HCT116 (cell line): Measurements from ENCODE around the gene ADAMTS4. TPM values are rescaled to one million over a fixed set of nuclear protein-coding genes. Genes with fewer than 3 reads are reported as not detected.

Experiments used
- ATAC-seq: fragments of 200-7000 bp; cut with Tn5 transposase; 2 replicates; pipeline ENCODE4 v1.9.1; 2020; ENCODE audit warnings: mild to moderate bottlenecking, moderate library complexity
- BruUV-seq: library from RNA; stranded (reverse); fragments of 400-500 nt; replicated peaks from 2 replicates; lab custom pipeline; 2021; lab: Mats Ljungman, UMichigan
- CTCF ChIA-PET: fragments of 300-600 bp; sonication (Branson Sonifier 250); formaldehyde crosslinking; loops from one replicate; lab custom pipeline; 2021; ENCODE audit warnings: antibody characterized with exemption; lab: Charles Lee
- POLR2A ChIA-PET: fragments of 300-600, 350-600 bp; sonication (Branson Sonifier 250); formaldehyde crosslinking; loops from one replicate; lab custom pipeline; 2021; ENCODE audit warnings: antibody characterized with exemption; lab: Charles Lee
- RAD21 ChIA-PET, 2 experiments: fragments of 300-600 bp; sonication (Branson Sonifier 250); formaldehyde crosslinking; loops; one replicate each; lab custom pipeline; 2023; ENCODE audit warnings: low total read pairs in 2 of 2; ENCODE audit not compliant: uncharacterized antibody in 2 of 2, unreplicated experiment in 2 of 2, low non-redundant PET in 1 of 2; lab: Charles Lee
- DNase-seq: peaks from one replicate; pipeline ENCODE4 v3.0.0-alpha.2; 2010; ENCODE audit warnings: low read depth, low spot score
- H2AFZ ChIP-seq: fragments of 200-600 bp; shearing (Covaris generic), sonication (generic); 2 replicates; pipeline ENCODE4 v1.6.1; 2017; ENCODE audit warnings: low read depth, mixed run types, mixed read lengths, antibody characterized with exemption, low read length; ENCODE audit not compliant: poor library complexity, severe bottlenecking
- H3K27ac ChIP-seq: 2 replicates; pipeline ENCODE4 v1.5.1; 2012; ENCODE audit warnings: low read depth, low read length
- H3K27me3 ChIP-seq: fragments of 200-600 bp; sonication (generic); 2 replicates; pipeline ENCODE4 v1.6.1; 2016; ENCODE audit warnings: mixed run types, low read length, mixed read lengths; ENCODE audit not compliant: insufficient read depth
- H3K36me3 ChIP-seq, 2 experiments: fragments of 200-500 bp in 1 of 2; fragments of 200-600 bp in 1 of 2; sonication (Bioruptor generic) in 1 of 2; sonication (generic) in 1 of 2; 2 replicates each; pipeline versions ENCODE4 v1.5.1 to v1.6.1; 2014 to 2016; ENCODE audit warnings: low read length in 2 of 2, inconsistent platforms in 1 of 2, mixed read lengths in 1 of 2, mixed run types in 1 of 2; ENCODE audit not compliant: insufficient read depth in 2 of 2, control insufficient read depth in 1 of 2
- H3K4me1 ChIP-seq, 2 experiments: fragments of 200-600 bp in 1 of 2; sonication (generic) in 1 of 2; 2 replicates each; pipeline versions ENCODE4 v1.5.1 to v1.6.1; 2012 to 2017; ENCODE audit warnings: low read length in 2 of 2, inconsistent platforms in 1 of 2, mild to moderate bottlenecking in 1 of 2, mixed read lengths in 1 of 2, mixed run types in 1 of 2, moderate library complexity in 1 of 2; ENCODE audit not compliant: insufficient read depth in 2 of 2, control insufficient read depth in 1 of 2
- H3K4me2 ChIP-seq: fragments of 200-600 bp; sonication (generic); 2 replicates; pipeline ENCODE4 v1.6.1; 2017; ENCODE audit warnings: mixed run types, low read length, mixed read lengths
- H3K4me3 ChIP-seq, 2 experiments: fragments of 200-600 bp in 1 of 2; sonication (generic) in 1 of 2; replicated peaks in 1 of 2; 2 replicates each; pipeline ENCODE4 v1.5.1; 2011 to 2016; ENCODE audit warnings: low read length in 2 of 2, control low read depth in 1 of 2, low read depth in 1 of 2, mild to moderate bottlenecking in 1 of 2, mixed read lengths in 1 of 2, mixed run types in 1 of 2
- H3K79me2 ChIP-seq: fragments of 200-600 bp; sonication (generic); 2 replicates; pipeline ENCODE4 v1.6.1; 2017; ENCODE audit warnings: mild to moderate bottlenecking, mixed run types, low read length, moderate library complexity, mixed read lengths; ENCODE audit not compliant: insufficient read depth
- H3K9ac ChIP-seq: fragments of 200-600 bp; sonication (generic); 2 replicates; pipeline ENCODE4 v1.6.1; 2016; ENCODE audit warnings: low read length, mixed read lengths
- H3K9me2 ChIP-seq: fragments of 200-600 bp; sonication (generic), shearing (Covaris generic); 2 replicates; pipeline ENCODE4 v1.6.1; 2017; ENCODE audit warnings: mixed run types, mild to moderate bottlenecking, moderate library complexity; ENCODE audit not compliant: insufficient read depth
- H3K9me3 ChIP-seq, 2 experiments: fragments of 200-500 bp in 1 of 2; fragments of 200-600 bp in 1 of 2; sonication (Bioruptor generic) in 1 of 2; sonication (generic) in 1 of 2; 2 replicates each; pipeline ENCODE4 v1.6.1; 2014 to 2017; ENCODE audit warnings: low read length in 2 of 2, mixed read lengths in 2 of 2, inconsistent platforms in 1 of 2, low read depth in 1 of 2, mild to moderate bottlenecking in 1 of 2, mixed run types in 1 of 2, moderate library complexity in 1 of 2; ENCODE audit not compliant: control insufficient read depth in 1 of 2, insufficient read depth in 1 of 2
- H4K20me1 ChIP-seq: fragments of 200-600 bp; sonication (generic), shearing (Covaris generic); 2 replicates; pipeline ENCODE4 v1.6.1; 2017; ENCODE audit warnings: mixed run types, mild to moderate bottlenecking, moderate library complexity; ENCODE audit not compliant: insufficient read depth
- CBX3 ChIP-seq: IDR thresholded peaks from 2 replicates; pipeline ENCODE4 v1.6.1; 2012; ENCODE audit warnings: low read depth
- EGR1 ChIP-seq: IDR thresholded peaks from 2 replicates; pipeline ENCODE4 v1.6.1; 2012; ENCODE audit warnings: low read depth
- ELF1 ChIP-seq: IDR thresholded peaks from 2 replicates; pipeline ENCODE4 v1.6.1; 2012; ENCODE audit warnings: low read depth, borderline replicate concordance
- EZH2phosphoT487 ChIP-seq: fragments of 200-600 bp; IDR thresholded peaks from 2 replicates; pipeline ENCODE4 v1.6.1; 2018; ENCODE audit warnings: antibody characterized with exemption, borderline replicate concordance
- FOSL1 ChIP-seq: IDR thresholded peaks from 2 replicates; pipeline ENCODE4 v1.6.1; 2012; ENCODE audit warnings: low read depth
- JUND ChIP-seq: IDR thresholded peaks from 2 replicates; pipeline ENCODE4 v1.6.1; 2012
- SIN3A ChIP-seq: IDR thresholded peaks from 2 replicates; pipeline ENCODE4 v1.6.1; 2012; ENCODE audit warnings: low read depth
- SP1 ChIP-seq: IDR thresholded peaks from 2 replicates; pipeline ENCODE4 v1.6.1; 2012; ENCODE audit warnings: low read depth
- TCF7L2 ChIP-seq: IDR thresholded peaks from 2 replicates; pipeline ENCODE4 v1.7.0; 2011; ENCODE audit warnings: borderline replicate concordance, inconsistent platforms; ENCODE audit not compliant: insufficient read depth, insufficient read length; ENCODE audit errors: extremely low read depth
- ZNF274 ChIP-seq: fragments of 200-500 bp; sonication (Bioruptor generic); IDR thresholded peaks from 2 replicates; pipeline ENCODE4 v1.6.1; 2014; ENCODE audit warnings: mild to moderate bottlenecking, low read depth, low read length, inconsistent platforms
- intact Hi-C: fragments of 100-400 bp; cut with micrococcal nuclease; formaldehyde crosslinking; loops from 2 replicates; pipeline ENCODE4 v1.10.0; 2022
- total RNA-seq: library from RNA; stranded (reverse); gene quantifications from one replicate; pipeline ENCODE4 v1.2.1, GENCODE V29; 2021; ENCODE audit not compliant: unreplicated experiment
- TF ChIP-seq, protein P1 (sequence below), 3 experiments: fragments of 200-600 bp in 1 of 3; sonication (generic) in 1 of 3; IDR thresholded peaks in 2 of 3; conservative IDR thresholded peaks in 1 of 3; 2 replicates each; pipeline ENCODE4 v1.5.1; 2012 to 2017; ENCODE audit warnings: low read depth in 2 of 3, low read length in 2 of 3, antibody characterized with exemption in 1 of 3, borderline replicate concordance in 1 of 3, control low read depth in 1 of 3, mild to moderate bottlenecking in 1 of 3, mixed read lengths in 1 of 3, mixed run types in 1 of 3, moderate library complexity in 1 of 3; ENCODE audit not compliant: insufficient read depth in 1 of 3
- TF ChIP-seq, protein P2 (sequence below): IDR thresholded peaks from 2 replicates; pipeline ENCODE4 v1.6.1; 2012
- TF ChIP-seq, protein P3 (sequence below): IDR thresholded peaks from 2 replicates; pipeline ENCODE4 v1.6.1; 2011; ENCODE audit warnings: mild to moderate bottlenecking, low read length, moderate library complexity; ENCODE audit not compliant: insufficient replicate concordance; ENCODE audit errors: extremely low read depth

The ADAMTS4 gene
- total RNA-seq, 1 experiment from 2014 or later: not detected

DNA sequence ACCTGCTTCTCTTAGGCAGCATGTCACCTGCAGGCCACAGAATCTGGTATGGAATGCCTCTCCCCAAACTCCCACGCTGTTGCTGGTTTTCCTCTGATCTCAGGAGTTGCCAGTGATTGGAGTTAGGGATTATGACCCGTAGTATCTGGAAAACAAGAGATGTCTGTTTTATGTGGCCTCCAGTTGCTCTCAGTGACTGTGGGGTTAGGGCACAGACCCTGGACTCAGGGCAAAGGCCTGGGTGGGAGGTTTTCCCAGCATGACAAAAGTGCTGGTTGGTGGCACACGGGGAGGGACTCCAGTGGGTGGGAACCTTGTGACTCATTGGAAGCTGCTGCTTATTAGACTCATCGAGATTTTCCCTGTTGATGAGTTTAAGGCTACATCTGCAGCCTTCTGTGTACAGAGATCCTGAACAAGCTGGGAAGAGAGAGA lies 39.2 kb upstream of the ADAMTS4 start, which contains the start of gene NR1I3:
Gene NR1I3 (minus strand): TSS at position 165 of the 435 bp plus-strand sequence. CDS start 1,638 bp downstream, outside the sequence.
- intact Hi-C loops: no loop called here

More for the DNA sequence above, 39.2 kb upstream of the ADAMTS4 start, which contains the start of gene NR1I3:
- Histone ChIP-seq H3K9me3 (no peaks in the 10 kb centered on the region), H3K4me2 (no peak within 1 kb of the TSS), H3K4me3 (no peak within 1 kb of the TSS), H3K79me2 (no peaks in the 10 kb centered on the region), H3K36me3 (no peaks in the 10 kb centered on the region), H3K9me2 (no peaks in the 10 kb centered on the region), H2AFZ (no peak within 1 kb of the TSS), H3K27me3 (no peaks in the 10 kb centered on the region), H3K4me1 (peaks cover 0 to 8% of the 10 kb centered on the region in 2 experiments; a peak in 2 of 4 replicates), H3K27ac (no peak within 1 kb of the TSS), H3K9ac (no peak within 1 kb of the TSS), H4K20me1 (no peaks in the 10 kb centered on the region)
- BruUV-seq: no TSS peak
- RAD21 ChIA-PET: no interaction called here
- ATAC-seq (no peak), DNase-seq (no peak)
- TF ChIP-seq, protein P1, sequence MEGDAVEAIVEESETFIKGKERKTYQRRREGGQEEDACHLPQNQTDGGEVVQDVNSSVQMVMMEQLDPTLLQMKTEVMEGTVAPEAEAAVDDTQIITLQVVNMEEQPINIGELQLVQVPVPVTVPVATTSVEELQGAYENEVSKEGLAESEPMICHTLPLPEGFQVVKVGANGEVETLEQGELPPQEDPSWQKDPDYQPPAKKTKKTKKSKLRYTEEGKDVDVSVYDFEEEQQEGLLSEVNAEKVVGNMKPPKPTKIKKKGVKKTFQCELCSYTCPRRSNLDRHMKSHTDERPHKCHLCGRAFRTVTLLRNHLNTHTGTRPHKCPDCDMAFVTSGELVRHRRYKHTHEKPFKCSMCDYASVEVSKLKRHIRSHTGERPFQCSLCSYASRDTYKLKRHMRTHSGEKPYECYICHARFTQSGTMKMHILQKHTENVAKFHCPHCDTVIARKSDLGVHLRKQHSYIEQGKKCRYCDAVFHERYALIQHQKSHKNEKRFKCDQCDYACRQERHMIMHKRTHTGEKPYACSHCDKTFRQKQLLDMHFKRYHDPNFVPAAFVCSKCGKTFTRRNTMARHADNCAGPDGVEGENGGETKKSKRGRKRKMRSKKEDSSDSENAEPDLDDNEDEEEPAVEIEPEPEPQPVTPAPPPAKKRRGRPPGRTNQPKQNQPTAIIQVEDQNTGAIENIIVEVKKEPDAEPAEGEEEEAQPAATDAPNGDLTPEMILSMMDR (IDR thresholded peaks at IDR 0.05 in 2 of 3, conservative IDR thresholded peaks at IDR 0.05 in 1 of 3; ENCODE audit: borderline replicate concordance in 1 of 3, insufficient read depth in 1 of 3, low read depth in 2 of 3, low read length in 2 of 3): no peak
- TF ChIP-seq, protein P2, sequence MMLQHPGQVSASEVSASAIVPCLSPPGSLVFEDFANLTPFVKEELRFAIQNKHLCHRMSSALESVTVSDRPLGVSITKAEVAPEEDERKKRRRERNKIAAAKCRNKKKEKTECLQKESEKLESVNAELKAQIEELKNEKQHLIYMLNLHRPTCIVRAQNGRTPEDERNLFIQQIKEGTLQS: no peak
- no peak for TF ChIP-seq CBX3
- TF ChIP-seq FOSL1: no peak
- TF ChIP-seq, protein P3, sequence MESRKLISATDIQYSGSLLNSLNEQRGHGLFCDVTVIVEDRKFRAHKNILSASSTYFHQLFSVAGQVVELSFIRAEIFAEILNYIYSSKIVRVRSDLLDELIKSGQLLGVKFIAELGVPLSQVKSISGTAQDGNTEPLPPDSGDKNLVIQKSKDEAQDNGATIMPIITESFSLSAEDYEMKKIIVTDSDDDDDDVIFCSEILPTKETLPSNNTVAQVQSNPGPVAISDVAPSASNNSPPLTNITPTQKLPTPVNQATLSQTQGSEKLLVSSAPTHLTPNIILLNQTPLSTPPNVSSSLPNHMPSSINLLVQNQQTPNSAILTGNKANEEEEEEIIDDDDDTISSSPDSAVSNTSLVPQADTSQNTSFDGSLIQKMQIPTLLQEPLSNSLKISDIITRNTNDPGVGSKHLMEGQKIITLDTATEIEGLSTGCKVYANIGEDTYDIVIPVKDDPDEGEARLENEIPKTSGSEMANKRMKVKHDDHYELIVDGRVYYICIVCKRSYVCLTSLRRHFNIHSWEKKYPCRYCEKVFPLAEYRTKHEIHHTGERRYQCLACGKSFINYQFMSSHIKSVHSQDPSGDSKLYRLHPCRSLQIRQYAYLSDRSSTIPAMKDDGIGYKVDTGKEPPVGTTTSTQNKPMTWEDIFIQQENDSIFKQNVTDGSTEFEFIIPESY: no peak
- TF ChIP-seq EZH2phosphoT487: no peak
- no peak for TF ChIP-seq ELF1
- no peak for TF ChIP-seq SP1
- no peak for TF ChIP-seq ZNF274
- no peak for TF ChIP-seq EGR1
- no peak for TF ChIP-seq TCF7L2
- no peak for TF ChIP-seq SIN3A
- no peak for TF ChIP-seq JUND
- CTCF ChIA-PET: interaction anchor here (1.8 kb wide), 1 partner anchor 12 kb away, joined by 6 read pairs; the partner anchor contains the start of gene TOMM40L
- POLR2A ChIA-PET: no interaction called here
